GM19455 (cell line): ENCODE results near the gene SNED1.

Experiments used
- ATAC-seq: cut with Tn5 transposase; IDR thresholded peaks from one replicate; pipeline ENCODE4 v1.9.1; 2021; ENCODE audit not compliant: unreplicated experiment

SNED1 gene

GRCh38 chr2:240991378-240992263, 6.8 kb upstream of the SNED1 start:
- ATAC-seq, result no peak

- no peak for ATAC-seq
These were observed 5.7 kb upstream of the SNED1 start for GRCh38 chr2:240992572-240993291.

GRCh38 chr2:240993446-240994170, 4.8 kb upstream of the SNED1 start:
- ATAC-seq, result no peak

GRCh38 chr2:240994171-240994896, 4.1 kb upstream of the SNED1 start:
- no peak for ATAC-seq

- no peak for ATAC-seq
These were observed 3.1 kb upstream of the SNED1 start for GRCh38 chr2:240995041-240996021.

- ATAC-seq, result no peak
These were observed 2.1 kb upstream of the SNED1 start for GRCh38 chr2:240996161-240996833.

- no peak for ATAC-seq
These were observed 1.6 kb upstream of the SNED1 start for GRCh38 chr2:240996834-240997140.

GRCh38 chr2:240997141-240997855, 1.1 kb upstream of the SNED1 start:
- ATAC-seq, result no peak

- peak; percentile 30 for ATAC-seq
These were observed 232 bp downstream of the SNED1 start for GRCh38 chr2:240998706-240998994.

- ATAC-seq, result no peak
These were observed 775 bp downstream of the SNED1 start for GRCh38 chr2:240998995-240999791.

- no peak for ATAC-seq
These were observed 1.6 kb downstream of the SNED1 start for GRCh38 chr2:240999873-241000541.

- ATAC-seq, result no peak
These were observed 2.5 kb downstream of the SNED1 start for GRCh38 chr2:241000831-241001321.

- ATAC-seq, result no peak
These were observed 3.2 kb downstream of the SNED1 start for GRCh38 chr2:241001413-241002274.

GRCh38 chr2:241002275-241003046, 4.0 kb downstream of the SNED1 start:
- ATAC-seq, result no peak

GRCh38 chr2:241003047-241003360, 4.6 kb downstream of the SNED1 start:
- ATAC-seq, result no peak

GRCh38 chr2:241003369-241003768, 5.0 kb downstream of the SNED1 start:
- ATAC-seq, result no peak
